GM12878 (cell line): ENCODE data around the gene GABBR2. TPM values are rescaled to one million over a fixed set of nuclear protein-coding genes. Genes with fewer than 3 reads are reported as not detected.

Source experiments
- ATAC-seq: fragments of 200-7000 bp; cut with Tn5 transposase; 3 replicates; pipeline ENCODE4 v1.9.1; 2020; ENCODE audit warnings: mild to moderate bottlenecking, moderate library complexity
- BruUV-seq: library from RNA; stranded (reverse); fragments of 400-500 nt; replicated peaks from 2 replicates; lab custom pipeline; 2021; lab: Mats Ljungman, UMichigan
- CTCF ChIA-PET: fragments of 300-600 bp; sonication (Branson Sonifier 250); formaldehyde crosslinking; extraction: SDS; loops from one replicate; lab custom pipeline; 2021; ENCODE audit warnings: inconsistent platforms; lab: Yijun Ruan, JAX
- POLR2A ChIA-PET: fragments of 350-600 bp; formaldehyde crosslinking; extraction: SDS; loops from one replicate; lab custom pipeline; 2021; ENCODE audit warnings: inconsistent platforms; lab: Charles Lee
- RAD21 ChIA-PET: fragments of 300-600 bp; sonication (Branson Sonifier 250); formaldehyde crosslinking; loops from one replicate; lab custom pipeline; 2023; ENCODE audit warnings: antibody characterized with exemption; ENCODE audit not compliant: unreplicated experiment; lab: Charles Lee
- SMC1A ChIA-PET: fragments of 300-600 bp; sonication (Branson Sonifier 250); formaldehyde crosslinking; loops from one replicate; lab custom pipeline; 2023; ENCODE audit not compliant: unreplicated experiment, uncharacterized antibody; lab: Charles Lee
- DNase-seq: peaks from one replicate; pipeline ENCODE4 v3.0.0-alpha.2; 2011; ENCODE audit warnings: low read depth, low spot score
- FAIRE-seq: peaks from 3 replicates; lab custom pipeline; 2011; peaks lifted over from hg19 to GRCh38; lab: Jason Lieb, UNC
- H2AFZ ChIP-seq: 2 replicates; pipeline ENCODE4 v1.6.0; 2011; ENCODE audit warnings: low read depth, low read length, control low read depth; ENCODE audit not compliant: control insufficient read depth
- H3K27ac ChIP-seq: 2 replicates; pipeline ENCODE4 v1.5.1; 2011; ENCODE audit warnings: control low read depth; ENCODE audit not compliant: control insufficient read depth, insufficient read depth
- H3K27me3 ChIP-seq, 2 experiments: replicated peaks in 1 of 2; 2 replicates each; pipeline versions ENCODE4 v1.6.0 to v1.6.1; 2011; ENCODE audit warnings: low read length in 1 of 2; ENCODE audit not compliant: control insufficient read depth in 2 of 2, insufficient read depth in 2 of 2
- H3K36me3 ChIP-seq, 2 experiments: 2 replicates each; pipeline ENCODE4 v1.5.1; 2011; ENCODE audit warnings: low read length in 1 of 2; ENCODE audit not compliant: control insufficient read depth in 2 of 2, insufficient read depth in 2 of 2
- H3K4me1 ChIP-seq: 2 replicates; pipeline ENCODE4 v1.6.1; 2011; ENCODE audit warnings: mild to moderate bottlenecking, low read length, moderate library complexity, mixed read lengths; ENCODE audit not compliant: control insufficient read depth, insufficient read depth
- H3K4me2 ChIP-seq: 2 replicates; pipeline ENCODE4 v1.6.0; 2011; ENCODE audit warnings: control low read depth; ENCODE audit not compliant: control insufficient read depth, insufficient read depth
- H3K4me3 ChIP-seq: fragments of 200-600 bp; sonication (generic); 2 replicates; pipeline ENCODE4 v1.5.1; 2016
- H3K79me2 ChIP-seq: 2 replicates; pipeline ENCODE4 v1.6.0; 2011; ENCODE audit warnings: low read length; ENCODE audit not compliant: control insufficient read depth, insufficient read depth
- H3K9ac ChIP-seq: 2 replicates; pipeline ENCODE4 v1.8.0; 2011; ENCODE audit warnings: low read length, control low read depth, mixed read lengths; ENCODE audit not compliant: control insufficient read depth, insufficient read depth
- H3K9me3 ChIP-seq: replicated peaks from 3 replicates; pipeline ENCODE4 v1.5.1; 2011; ENCODE audit warnings: mild to moderate bottlenecking, low read length; ENCODE audit not compliant: control insufficient read depth, insufficient read depth
- H4K20me1 ChIP-seq: 2 replicates; pipeline ENCODE4 v1.6.0; 2011; ENCODE audit not compliant: control insufficient read depth, insufficient read depth
- ATF7 ChIP-seq: fragments of 450-650 bp; IDR thresholded peaks from 2 replicates; pipeline ENCODE4 v1.6.1; 2016; ENCODE audit warnings: low read depth, mild to moderate bottlenecking
- GATAD2B ChIP-seq: fragments of 450-650 bp; conservative IDR thresholded peaks from 2 replicates; pipeline ENCODE4 v1.6.1; 2017; ENCODE audit warnings: low read depth, mild to moderate bottlenecking, moderate library complexity
- MTA3 ChIP-seq: IDR thresholded peaks from 2 replicates; pipeline ENCODE4 v1.6.1; 2012; ENCODE audit warnings: low read length, inconsistent platforms, borderline replicate concordance
- RAD51 ChIP-seq: fragments of 450-650 bp; IDR thresholded peaks from 2 replicates; pipeline ENCODE4 v1.6.1; 2016; ENCODE audit warnings: moderate library complexity, mild to moderate bottlenecking, inconsistent platforms
- RBBP5 ChIP-seq: fragments of 200-600 bp; sonication (generic); conservative IDR thresholded peaks from 2 replicates; pipeline ENCODE4 v1.6.1; 2016
- WGBS: methylation state at CpG from one replicate; pipeline ENCODE4 v1.1.6; 2016; ENCODE audit warnings: low lambda C conversion rate; ENCODE audit not compliant: insufficient replicate concordance, insufficient coverage; ENCODE audit errors: missing lambda C conversion rate; 5-methylcytosine and 5-hydroxymethylcytosine counted together
- in situ Hi-C: fragments of 300-500 bp; cut with MboI; formaldehyde crosslinking; loops from 9 replicates; pipeline ENCODE4 v1.14.3; 2018; ENCODE audit warnings: mixed read lengths
- intact Hi-C: fragments of 100-400 bp; cut with micrococcal nuclease; formaldehyde crosslinking; loops from one replicate; pipeline ENCODE4 v1.14.2; 2022; ENCODE audit not compliant: unreplicated experiment
- polyA plus RNA-seq, 11 experiments: library from polyadenylated mRNA; depleted of rRNA in 4 of 11; unstranded in 6 of 11; stranded (reverse) in 5 of 11; fragments of >200 nt; fragmentation: Nextera tagmentation in 4 of 11; fragmentation: Illumina TruSeq in 1 of 11; extraction: Ambion mirVana in 4 of 11; extraction: Trizol in 1 of 11; gene quantifications; 1 replicate in 1 of 11; 2 replicates in 10 of 11; pipeline versions ENCODE4 v1.2.1 to v1.2.3, GENCODE V29; 2011 to 2016; ENCODE audit warnings: inconsistent platforms in 2 of 11, missing spikeins in 2 of 11, low read depth in 1 of 11
- total RNA-seq, 4 experiments: library from RNA; depleted of rRNA in 3 of 4; stranded (reverse); fragments of >200 nt in 3 of 4; fragmentation: Illumina TruSeq in 1 of 4; extraction: Trizol in 1 of 4; gene quantifications; 2 replicates each; pipeline versions ENCODE4 v1.2.1 to v1.2.3, GENCODE V29; 2013 to 2021

The GABBR2 gene
- total and polyA plus RNA-seq, 10 of the 15 experiments (the other 5 are each of a cell fraction or from before 2014, with no cell fraction given), result 0.02 to 2.2 (median 0.06) TPM; not detected in 2

DNA sequence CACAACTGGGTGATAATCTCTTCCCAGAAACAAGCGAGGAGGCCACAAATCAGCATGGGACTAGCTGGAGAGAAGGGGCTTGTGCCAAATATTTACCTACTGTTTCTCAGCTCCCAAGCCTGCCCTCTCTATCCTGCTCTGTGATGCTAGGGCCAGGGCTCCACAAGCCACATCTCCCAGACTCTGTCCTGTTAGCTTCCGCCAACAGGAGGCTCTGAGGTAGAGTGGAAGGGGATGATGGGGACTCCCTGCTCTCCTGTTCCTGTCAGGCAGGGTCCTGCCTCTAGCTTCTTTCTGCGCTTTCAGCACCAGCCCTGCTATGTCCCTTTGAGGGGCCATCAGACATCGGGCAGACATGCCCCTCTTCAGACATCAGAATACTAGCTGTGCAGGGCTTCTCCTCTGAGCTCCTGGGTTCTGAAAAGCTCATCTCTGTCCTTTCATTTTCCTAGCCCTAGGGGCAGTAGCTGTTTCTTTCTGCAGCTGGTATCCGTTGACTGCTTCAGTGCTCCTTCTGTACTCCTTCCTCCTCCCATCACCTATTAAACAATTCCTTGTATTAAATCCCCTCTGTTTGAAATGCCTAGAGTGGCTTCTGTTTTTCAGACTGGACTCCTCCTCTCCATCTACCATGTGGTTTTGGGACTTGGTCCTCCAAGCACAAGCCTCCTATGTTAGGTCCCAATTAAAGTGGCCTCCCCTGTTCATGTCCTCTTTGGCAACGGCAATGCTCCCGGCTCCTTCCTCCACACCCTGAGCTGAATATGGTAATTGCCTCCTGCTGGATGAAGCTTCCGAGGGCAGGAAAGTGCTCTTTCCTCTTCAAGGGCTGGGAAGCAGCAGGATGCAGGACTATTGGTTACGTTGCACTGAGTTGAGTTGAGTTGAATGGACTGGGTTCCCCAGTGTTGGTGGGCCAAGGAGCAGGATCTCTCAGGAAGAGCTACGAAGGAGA lies 292.2 kb downstream of the GABBR2 start (continued):
- TF ChIP-seq GATAD2B (no peak), ATF7 (no peak), RBBP5 (no peak)
- TF ChIP-seq, all 136 proteins: peak for 0

DNA sequence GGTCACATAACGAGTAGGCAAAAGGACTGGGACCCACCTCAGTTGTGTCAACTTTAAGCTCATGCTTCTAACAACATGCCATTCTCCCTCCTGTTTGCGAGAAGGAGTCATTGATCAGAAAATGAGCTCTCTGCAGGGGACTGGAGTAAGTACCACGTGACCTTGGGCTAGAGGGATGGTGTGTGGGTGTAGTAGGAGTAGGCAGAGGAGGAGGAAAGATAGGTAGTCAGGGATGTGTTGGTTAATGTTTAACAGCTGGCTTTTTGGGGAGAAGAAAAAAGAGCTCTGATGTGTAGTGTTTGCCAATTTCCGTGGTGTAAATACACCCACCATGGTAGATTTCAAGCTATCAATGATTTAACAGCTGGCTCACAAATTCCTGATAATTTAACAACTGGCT lies 293.0 kb downstream of the GABBR2 start:
- H3K4me2 ChIP-seq, result no peak overlapping the region
- no peaks in the 10 kb centered on the region for H4K20me1 ChIP-seq
- no TSS peak for BruUV-seq
- ChIA-PET POLR2A (no interaction called here), CTCF (interaction anchor here (1.0 kb wide), 1 partner anchor 100 kb away, joined by 3 read pairs; no protein-coding TSS in a partner anchor)
- DNase-seq (no peak), FAIRE-seq (no peak)
- H3K27me3 ChIP-seq, result peaks cover 5 to 8% of the 10 kb centered on the region in 2 experiments; a peak in 3 of 4 replicates
- TF ChIP-seq RAD51 (peak; percentile 27; the same call in 1 of the 2 replicates), MTA3 (no peak)
- TF ChIP-seq, all 136 proteins: peak for 1
- Histone ChIP-seq H2AFZ (no peak overlapping the region), H3K36me3 (no peaks in the 10 kb centered on the region), H3K4me3 (no peak overlapping the region), H3K9ac (no peak overlapping the region), H3K4me1 (no peaks in the 10 kb centered on the region), H3K9me3 (no peaks in the 10 kb centered on the region), H3K27ac (no peak overlapping the region), H3K79me2 (no peaks in the 10 kb centered on the region)
- intact Hi-C loops, result no loop called here
- ChIA-PET SMC1A (no interaction called here), RAD21 (no interaction called here)
- 14% methylated on average over 4 of the region's 4 CpGs for WGBS
- in situ Hi-C loops, result no loop called here
- ATAC-seq, result no peak
